ENCODE measurements around the gene SURF4.
"Not testable (repeated sequence)": the region's sequence is repeated elsewhere in the genome, so short reads cannot be mapped to it uniquely, and the experiment has no call there.

Gene SURF4

DNA sequence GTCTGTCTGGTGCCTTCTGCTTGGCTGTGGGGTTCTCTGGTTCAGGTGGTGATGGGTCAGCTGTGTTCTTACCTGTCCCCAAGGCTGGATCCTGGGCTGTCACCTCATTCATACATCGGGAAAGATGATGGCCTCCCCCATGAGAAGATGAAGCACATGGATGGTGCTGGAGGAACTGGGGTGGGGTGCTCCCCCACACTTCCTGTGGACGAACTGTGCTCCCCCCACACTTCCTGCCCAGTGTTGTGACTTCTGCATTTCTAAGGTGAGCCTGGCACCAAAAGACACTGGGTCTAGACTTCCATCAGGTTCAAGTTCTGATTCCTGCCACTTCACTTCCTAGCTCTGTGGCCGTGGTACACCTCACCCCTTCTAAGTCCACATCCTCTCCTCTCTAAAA is 35.6 kb downstream of the SURF4 start:
- no peak overlapping the region for H3K4me3 ChIP-seq (ENCODE audit: low read length)
- DNase-seq (ENCODE audit: low read depth), result no peak
- TF ChIP-seq, protein P1, sequence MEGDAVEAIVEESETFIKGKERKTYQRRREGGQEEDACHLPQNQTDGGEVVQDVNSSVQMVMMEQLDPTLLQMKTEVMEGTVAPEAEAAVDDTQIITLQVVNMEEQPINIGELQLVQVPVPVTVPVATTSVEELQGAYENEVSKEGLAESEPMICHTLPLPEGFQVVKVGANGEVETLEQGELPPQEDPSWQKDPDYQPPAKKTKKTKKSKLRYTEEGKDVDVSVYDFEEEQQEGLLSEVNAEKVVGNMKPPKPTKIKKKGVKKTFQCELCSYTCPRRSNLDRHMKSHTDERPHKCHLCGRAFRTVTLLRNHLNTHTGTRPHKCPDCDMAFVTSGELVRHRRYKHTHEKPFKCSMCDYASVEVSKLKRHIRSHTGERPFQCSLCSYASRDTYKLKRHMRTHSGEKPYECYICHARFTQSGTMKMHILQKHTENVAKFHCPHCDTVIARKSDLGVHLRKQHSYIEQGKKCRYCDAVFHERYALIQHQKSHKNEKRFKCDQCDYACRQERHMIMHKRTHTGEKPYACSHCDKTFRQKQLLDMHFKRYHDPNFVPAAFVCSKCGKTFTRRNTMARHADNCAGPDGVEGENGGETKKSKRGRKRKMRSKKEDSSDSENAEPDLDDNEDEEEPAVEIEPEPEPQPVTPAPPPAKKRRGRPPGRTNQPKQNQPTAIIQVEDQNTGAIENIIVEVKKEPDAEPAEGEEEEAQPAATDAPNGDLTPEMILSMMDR (conservative IDR thresholded peaks at IDR 0.05; ENCODE audit: low read length), result no peak

DNA sequence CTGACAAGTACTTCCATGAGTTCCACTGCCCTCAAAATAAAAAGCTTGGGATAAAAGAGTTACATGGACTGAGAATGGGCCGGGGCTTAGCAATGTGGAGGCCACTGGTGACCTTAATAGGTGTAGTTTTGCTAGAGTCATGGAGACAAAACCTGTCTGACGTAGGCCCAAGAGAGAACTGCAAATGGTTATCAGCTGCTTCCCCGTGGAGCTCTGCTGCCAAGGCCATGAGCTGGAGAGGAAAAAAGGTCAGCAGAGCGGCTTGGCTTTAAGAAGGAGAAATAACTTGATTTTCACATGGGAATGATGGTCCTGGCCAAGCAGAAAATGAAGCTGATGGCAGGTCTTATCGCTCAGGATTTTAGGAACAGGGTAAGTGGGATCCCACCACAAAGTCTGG is 36.2 kb downstream of the SURF4 start:
- DNase-seq (ENCODE audit: low read depth), result no peak
- TF ChIP-seq, protein P1 (conservative IDR thresholded peaks at IDR 0.05; ENCODE audit: low read length), result no peak
- no peak overlapping the region for H3K4me3 ChIP-seq (ENCODE audit: low read length)

DNA sequence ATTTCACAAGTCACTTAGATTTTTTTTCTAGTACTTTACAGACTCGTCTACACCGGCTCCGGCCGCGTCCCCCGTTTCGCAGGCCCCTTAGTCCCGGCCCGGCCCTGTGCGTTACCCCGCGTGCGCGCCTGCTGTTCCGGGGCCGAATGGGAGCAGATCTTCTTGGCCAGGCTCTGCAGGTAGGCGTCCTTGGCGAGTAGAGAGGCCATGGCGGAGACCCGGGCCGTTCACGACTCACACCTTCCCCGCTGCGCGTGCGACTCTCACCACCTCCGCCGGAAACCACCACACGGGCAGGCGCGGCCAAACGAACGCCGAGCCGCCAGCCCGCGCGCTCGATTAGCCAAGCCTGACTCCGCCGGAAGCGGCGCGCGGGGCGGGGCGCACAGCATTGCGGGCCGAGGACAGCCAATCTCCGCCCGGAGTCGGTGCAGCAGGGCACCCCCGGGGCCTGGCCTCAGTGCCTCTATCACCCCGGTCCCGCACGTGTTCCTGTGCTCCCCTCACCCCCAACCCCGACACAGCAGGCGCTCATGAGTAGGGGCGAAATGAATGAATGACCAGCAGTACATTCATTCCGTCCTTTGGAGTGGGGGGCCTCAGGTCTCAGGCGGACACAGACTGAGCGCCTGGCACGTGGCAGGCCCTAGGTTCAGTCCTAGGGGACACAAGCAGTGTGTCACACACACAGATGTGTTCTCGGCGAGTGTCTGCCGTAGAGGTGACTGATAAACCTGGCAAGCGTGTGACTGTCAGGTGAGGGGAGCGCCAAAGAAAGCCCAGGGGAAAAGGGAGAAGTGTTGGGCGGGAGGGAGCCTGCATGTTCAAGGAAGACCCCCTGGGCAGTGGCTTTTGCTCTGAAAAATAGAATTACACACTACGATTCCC is 39.7 kb downstream of the SURF4 start, which contains the start of gene SURF6:
SURF6 (minus strand) TSS at position 265 of the 888 bp plus-strand sequence; CDS start at position 209, 56 bp downstream.
- H3K4me3 ChIP-seq (ENCODE audit: low read length), result peak within 1 kb of the TSS; percentile 94
- DNase-seq (ENCODE audit: low read depth), result peak; percentile 87
- TF ChIP-seq, protein P1 (conservative IDR thresholded peaks at IDR 0.05; ENCODE audit: low read length), result no peak

DNA sequence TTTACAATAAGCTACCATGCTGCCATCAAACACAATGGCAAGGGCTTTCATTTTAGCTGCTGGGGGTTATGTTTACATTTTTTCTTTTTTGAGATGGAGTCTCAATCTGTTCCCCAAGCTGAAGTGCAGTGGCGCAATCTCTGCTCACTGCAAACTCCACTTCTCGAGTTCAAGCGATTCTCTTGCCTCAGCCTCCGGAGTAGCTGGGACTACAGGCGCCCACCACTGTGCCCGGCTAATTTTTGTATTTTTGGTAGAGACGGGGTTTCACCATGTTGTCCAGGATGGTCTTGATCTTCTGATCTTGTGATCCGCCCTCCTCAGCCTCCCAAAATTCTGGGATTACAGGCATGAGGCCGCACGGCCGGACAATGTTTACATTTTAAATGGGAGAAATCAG is 41.0 kb downstream of the SURF4 start:
- DNase-seq (ENCODE audit: low read depth), result not testable (repeated sequence)
- peak overlapping the region; percentile 94 for H3K4me3 ChIP-seq (ENCODE audit: low read length)

DNA sequence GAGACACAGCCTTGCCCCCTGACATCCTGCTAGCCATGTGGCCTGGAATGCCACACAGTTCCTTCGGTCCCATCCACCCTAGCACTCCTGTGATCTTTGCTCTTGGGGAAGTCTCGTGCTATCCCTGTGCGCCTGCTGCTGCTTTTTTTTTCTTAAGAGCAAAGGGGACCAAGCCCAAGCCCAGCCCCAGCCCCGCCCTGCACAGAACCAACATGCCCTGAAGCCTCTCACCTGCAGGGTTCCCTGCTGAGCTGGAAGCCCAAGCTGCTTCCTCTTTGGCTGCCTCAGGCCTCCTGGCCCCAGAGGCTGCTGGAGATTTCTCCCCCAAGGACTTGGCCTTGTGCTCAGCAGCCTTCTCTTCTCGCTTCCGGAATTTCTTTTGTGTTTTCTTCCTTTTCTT is 41.7 kb downstream of the SURF4 start:
- TF ChIP-seq, protein P1 (conservative IDR thresholded peaks at IDR 0.05; ENCODE audit: low read length), result no peak
- H3K4me3 ChIP-seq (ENCODE audit: low read length), result no peak overlapping the region
- DNase-seq (ENCODE audit: low read depth), result no peak

DNA sequence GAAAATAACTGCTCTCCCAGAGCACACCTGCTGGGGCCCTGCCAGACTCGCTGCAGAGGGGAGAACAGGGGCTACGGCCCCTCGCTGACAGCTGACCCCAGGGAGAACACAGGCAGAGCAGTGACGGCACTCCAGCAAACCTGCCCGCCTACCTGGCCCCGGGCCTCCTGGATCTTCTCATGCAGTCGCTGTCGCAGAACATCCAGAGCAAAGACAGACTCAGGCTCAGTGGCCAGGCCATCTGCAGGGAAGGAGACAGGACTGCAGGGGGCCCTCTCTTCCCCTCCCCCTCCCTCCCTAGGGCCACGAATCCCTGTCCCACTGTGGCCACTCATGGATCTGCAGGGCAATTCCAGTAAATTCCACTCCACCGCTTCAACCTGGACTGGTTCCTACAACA is 42.3 kb downstream of the SURF4 start:
- DNase-seq (ENCODE audit: low read depth), result no peak
- TF ChIP-seq, protein P1 (conservative IDR thresholded peaks at IDR 0.05; ENCODE audit: low read length), result no peak

DNA sequence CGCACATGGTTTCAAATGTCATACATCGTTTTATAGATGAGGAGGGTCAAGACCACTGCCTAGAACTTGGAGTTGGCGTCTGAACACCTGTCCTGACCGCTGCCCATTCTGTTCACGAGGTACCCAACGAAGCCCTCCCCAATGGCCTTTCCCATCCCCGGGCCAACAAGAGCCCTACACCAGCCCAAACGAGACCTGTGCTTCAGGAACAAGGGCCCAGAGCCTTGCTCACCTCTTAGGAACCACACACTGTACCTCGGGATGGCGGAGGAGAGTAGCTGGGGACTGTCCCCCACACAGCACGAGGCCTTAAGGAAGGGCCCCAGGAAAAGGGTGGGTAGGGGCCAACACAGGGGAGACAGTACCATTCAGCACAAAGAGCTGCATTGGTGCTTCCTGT is 42.8 kb downstream of the SURF4 start:
- TF ChIP-seq, protein P1 (conservative IDR thresholded peaks at IDR 0.05; ENCODE audit: low read length), result no peak
- H3K4me3 ChIP-seq (ENCODE audit: low read length), result no peak overlapping the region
- no peak for DNase-seq (ENCODE audit: low read depth)

More for the DNA sequence above, 42.3 kb downstream of the SURF4 start:
- no peak overlapping the region for H3K4me3 ChIP-seq (ENCODE audit: low read length)
